Measurements from ENCODE around the gene NUAK2.

Gene NUAK2

DNA sequence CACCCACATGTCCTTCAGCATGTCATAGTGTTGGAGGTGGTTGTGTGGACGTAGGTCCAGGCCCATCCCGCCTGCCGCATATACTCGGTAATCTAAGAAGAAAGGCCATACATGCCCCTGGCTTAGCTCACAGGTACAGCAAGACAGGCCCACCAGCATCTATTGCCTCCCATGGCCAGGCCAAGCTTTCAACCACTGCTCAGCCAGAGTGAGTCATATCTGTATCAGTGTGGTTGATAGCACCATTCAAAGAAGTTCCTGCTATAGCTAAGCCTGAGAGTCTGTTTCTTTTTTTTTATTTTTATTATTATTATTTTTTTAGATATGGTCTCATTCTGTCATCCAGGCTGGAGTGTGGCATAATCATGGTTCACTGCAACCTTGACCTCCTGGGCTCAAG lies 18.2 kb upstream of the NUAK2 start:
- no peak for DNase-seq (ENCODE audit: low read depth)
- no peak overlapping the region for H3K4me3 ChIP-seq (ENCODE audit: low read depth, low read length)
- no peak for TF ChIP-seq CTCF (IDR thresholded peaks at IDR 0.05; ENCODE audit: control insufficient read depth, extremely low read depth, insufficient read depth)

DNA sequence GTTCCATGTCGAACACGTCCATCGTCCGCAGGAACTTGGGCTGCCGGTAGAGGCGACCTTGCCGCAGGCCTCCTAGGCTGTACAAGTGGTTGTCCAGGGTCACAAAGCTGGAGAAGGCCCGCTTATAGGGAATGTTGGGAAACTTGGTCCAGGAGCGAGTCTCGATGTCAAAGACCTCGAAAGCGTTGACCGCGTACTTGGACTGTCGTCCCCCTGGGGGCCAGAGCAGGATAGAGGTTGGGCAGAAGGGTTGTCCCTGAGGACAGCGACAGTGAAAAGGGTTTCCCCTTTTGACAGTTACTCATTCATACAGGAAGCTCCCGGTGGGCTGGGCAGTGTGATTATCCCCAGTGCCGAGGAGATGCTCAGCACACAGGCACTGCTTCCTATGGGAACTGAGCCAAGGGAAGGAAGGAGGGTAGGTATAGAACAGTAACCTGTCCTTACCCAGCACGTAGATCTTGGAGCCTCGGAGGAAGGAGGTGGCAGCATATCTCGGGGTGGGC lies 17.7 kb upstream of the NUAK2 start:
- H3K4me3 ChIP-seq (ENCODE audit: low read depth, low read length): no peak overlapping the region
- TF ChIP-seq CTCF (IDR thresholded peaks at IDR 0.05; ENCODE audit: control insufficient read depth, extremely low read depth, insufficient read depth): no peak

GRCh38 chr1:205338011-205338410 lies 16.5 kb upstream of the NUAK2 start:
- DNase-seq (ENCODE audit: low read depth): no peak
- H3K4me3 ChIP-seq (ENCODE audit: low read depth, low read length): no peak overlapping the region
- no peak for TF ChIP-seq CTCF (IDR thresholded peaks at IDR 0.05; ENCODE audit: control insufficient read depth, extremely low read depth, insufficient read depth)

More for the DNA sequence above, 17.7 kb upstream of the NUAK2 start:
- DNase-seq (ENCODE audit: low read depth): no peak

GRCh38 chr1:205337481-205337880 lies 15.9 kb upstream of the NUAK2 start:
- no peak for DNase-seq (ENCODE audit: low read depth)
- H3K4me3 ChIP-seq (ENCODE audit: low read depth, low read length): no peak overlapping the region
- no peak for TF ChIP-seq CTCF (IDR thresholded peaks at IDR 0.05; ENCODE audit: control insufficient read depth, extremely low read depth, insufficient read depth)

DNA sequence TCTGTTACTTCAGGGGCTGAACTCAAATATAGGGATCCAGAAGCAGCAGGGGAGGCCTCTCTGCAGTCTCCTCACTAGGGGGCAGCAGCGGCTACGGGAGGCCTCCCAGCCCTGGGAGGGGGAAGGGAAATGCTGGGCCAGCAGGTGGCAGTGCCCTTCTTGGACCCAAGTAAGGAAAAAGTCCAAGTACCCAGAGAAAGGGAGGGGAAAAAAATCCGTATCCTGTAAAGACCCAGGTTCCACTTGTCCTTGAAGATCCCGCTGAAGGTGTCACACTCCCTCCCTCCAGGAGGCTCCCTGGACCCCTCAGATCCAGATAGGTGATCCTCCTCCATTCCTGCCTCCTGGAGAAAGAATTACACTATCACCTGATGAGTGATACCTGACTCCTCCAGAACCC lies 14.1 kb upstream of the NUAK2 start:
- DNase-seq (ENCODE audit: low read depth): peak; percentile 58
- H3K4me3 ChIP-seq (ENCODE audit: low read depth, low read length): no peak overlapping the region
- TF ChIP-seq CTCF (IDR thresholded peaks at IDR 0.05; ENCODE audit: control insufficient read depth, extremely low read depth, insufficient read depth): peak; percentile 100

GRCh38 chr1:205332015-205332791 lies 10.7 kb upstream of the NUAK2 start:
- H3K4me3 ChIP-seq (ENCODE audit: low read depth, low read length): no peak overlapping the region
- no peak for TF ChIP-seq CTCF (IDR thresholded peaks at IDR 0.05; ENCODE audit: control insufficient read depth, extremely low read depth, insufficient read depth)
- DNase-seq (ENCODE audit: low read depth): no peak

- TF ChIP-seq CTCF (IDR thresholded peaks at IDR 0.05; ENCODE audit: control insufficient read depth, extremely low read depth, insufficient read depth): no peak
- DNase-seq (ENCODE audit: low read depth): no peak
- H3K4me3 ChIP-seq (ENCODE audit: low read depth, low read length): no peak overlapping the region
Measured at GRCh38 chr1:205330150-205330549, 8.6 kb upstream of the NUAK2 start.

Data from LNCaP clone FGC (cell line).